ENCODE results near the gene CDSN.

CDSN gene

GRCh38 chr6:31094389-31094881 is 25.8 kb downstream of the CDSN start:
- no peak for TF ChIP-seq EP300 (IDR thresholded peaks at IDR 0.05; ENCODE audit: borderline replicate concordance)
- TF ChIP-seq FOXM1 (IDR thresholded peaks at IDR 0.05; ENCODE audit: borderline replicate concordance, low read depth): no peak
- no peak for TF ChIP-seq RAD21 (IDR thresholded peaks at IDR 0.05; ENCODE audit: low read depth)
- TF ChIP-seq REST (IDR thresholded peaks at IDR 0.05; ENCODE audit: low read depth): no peak
- no peak for TF ChIP-seq CEBPB (IDR thresholded peaks at IDR 0.05)
- no peak for TF ChIP-seq TCF12 (IDR thresholded peaks at IDR 0.05; ENCODE audit: low read depth)

- TF ChIP-seq ZBTB7A (IDR thresholded peaks at IDR 0.05; ENCODE audit: low read depth): no peak
- TF ChIP-seq EP300 (IDR thresholded peaks at IDR 0.05; ENCODE audit: borderline replicate concordance): no peak
- TF ChIP-seq TAF1 (IDR thresholded peaks at IDR 0.05; ENCODE audit: low read depth): no peak
- TF ChIP-seq TCF12 (IDR thresholded peaks at IDR 0.05; ENCODE audit: low read depth): no peak
- no peak for TF ChIP-seq FOXM1 (IDR thresholded peaks at IDR 0.05; ENCODE audit: borderline replicate concordance, low read depth)
- TF ChIP-seq REST (IDR thresholded peaks at IDR 0.05; ENCODE audit: low read depth): no peak
- TF ChIP-seq RAD21 (IDR thresholded peaks at IDR 0.05; ENCODE audit: low read depth): no peak
- TF ChIP-seq USF1 (IDR thresholded peaks at IDR 0.05): no peak
- TF ChIP-seq MAX (IDR thresholded peaks at IDR 0.05): no peak
- no peak for TF ChIP-seq NFIC (IDR thresholded peaks at IDR 0.05)
- no peak for TF ChIP-seq TEAD4 (IDR thresholded peaks at IDR 0.05)
- no peak for TF ChIP-seq CREB1 (IDR thresholded peaks at IDR 0.05; ENCODE audit: low read depth)
- TF ChIP-seq YY1 (IDR thresholded peaks at IDR 0.05; ENCODE audit: low read depth): no peak
- no peak for TF ChIP-seq EGR1 (IDR thresholded peaks at IDR 0.05)
Observed at GRCh38 chr6:31092769-31093505, 27.3 kb downstream of the CDSN start.

- TF ChIP-seq FOXM1 (IDR thresholded peaks at IDR 0.05; ENCODE audit: borderline replicate concordance, low read depth): no peak
- no peak for TF ChIP-seq TAF1 (IDR thresholded peaks at IDR 0.05; ENCODE audit: low read depth)
- no peak for TF ChIP-seq EGR1 (IDR thresholded peaks at IDR 0.05)
- TF ChIP-seq TEAD4 (IDR thresholded peaks at IDR 0.05): no peak
- no peak for TF ChIP-seq YY1 (IDR thresholded peaks at IDR 0.05; ENCODE audit: low read depth)
- no peak for TF ChIP-seq USF1 (IDR thresholded peaks at IDR 0.05)
- TF ChIP-seq CREB1 (IDR thresholded peaks at IDR 0.05; ENCODE audit: low read depth): no peak
- TF ChIP-seq MAX (IDR thresholded peaks at IDR 0.05): no peak
- TF ChIP-seq CEBPB (IDR thresholded peaks at IDR 0.05): no peak
- TF ChIP-seq EP300 (IDR thresholded peaks at IDR 0.05; ENCODE audit: borderline replicate concordance): no peak
- TF ChIP-seq RAD21 (IDR thresholded peaks at IDR 0.05; ENCODE audit: low read depth): no peak
Observed at GRCh38 chr6:31092238-31092637, 28.0 kb downstream of the CDSN start.

- no peak for TF ChIP-seq TCF12 (IDR thresholded peaks at IDR 0.05; ENCODE audit: low read depth)
- TF ChIP-seq ZBTB7A (IDR thresholded peaks at IDR 0.05; ENCODE audit: low read depth): no peak
- TF ChIP-seq EP300 (IDR thresholded peaks at IDR 0.05; ENCODE audit: borderline replicate concordance): no peak
- TF ChIP-seq YY1 (IDR thresholded peaks at IDR 0.05; ENCODE audit: low read depth): no peak
- TF ChIP-seq TEAD4 (IDR thresholded peaks at IDR 0.05): no peak
- no peak for TF ChIP-seq MAX (IDR thresholded peaks at IDR 0.05)
- TF ChIP-seq FOXM1 (IDR thresholded peaks at IDR 0.05; ENCODE audit: borderline replicate concordance, low read depth): no peak
- no peak for TF ChIP-seq NFIC (IDR thresholded peaks at IDR 0.05)
- no peak for TF ChIP-seq REST (IDR thresholded peaks at IDR 0.05; ENCODE audit: low read depth)
- no peak for TF ChIP-seq TAF1 (IDR thresholded peaks at IDR 0.05; ENCODE audit: low read depth)
- no peak for TF ChIP-seq USF1 (IDR thresholded peaks at IDR 0.05)
- TF ChIP-seq EGR1 (IDR thresholded peaks at IDR 0.05): no peak
- TF ChIP-seq RAD21 (IDR thresholded peaks at IDR 0.05; ENCODE audit: low read depth): no peak
- no peak for TF ChIP-seq CREB1 (IDR thresholded peaks at IDR 0.05; ENCODE audit: low read depth)
- no peak for TF ChIP-seq CEBPB (IDR thresholded peaks at IDR 0.05)
Observed at GRCh38 chr6:31091680-31092079, 28.6 kb downstream of the CDSN start.
